GM15510 (cell line): Measurements from ENCODE around the gene PHB1.

Experiments used
- POLR2A ChIP-seq: IDR thresholded peaks from 3 replicates; pipeline ENCODE4 v1.6.1; 2011; ENCODE audit warnings: borderline replicate concordance; ENCODE audit not compliant: insufficient read length; ENCODE audit errors: extremely low read depth

The PHB1 gene

GRCh38 chr17:49414622-49415350, at the start of gene PHB1:
Gene PHB1 (minus strand): TSS chr17:49414882. CDS start chr17:49413264, 1,618 bp downstream.
- peak; percentile 64 for TF ChIP-seq POLR2A

- no peak for TF ChIP-seq POLR2A
Observed at GRCh38 chr17:49464049-49464448, 49.4 kb upstream of the PHB1 start.

DNA sequence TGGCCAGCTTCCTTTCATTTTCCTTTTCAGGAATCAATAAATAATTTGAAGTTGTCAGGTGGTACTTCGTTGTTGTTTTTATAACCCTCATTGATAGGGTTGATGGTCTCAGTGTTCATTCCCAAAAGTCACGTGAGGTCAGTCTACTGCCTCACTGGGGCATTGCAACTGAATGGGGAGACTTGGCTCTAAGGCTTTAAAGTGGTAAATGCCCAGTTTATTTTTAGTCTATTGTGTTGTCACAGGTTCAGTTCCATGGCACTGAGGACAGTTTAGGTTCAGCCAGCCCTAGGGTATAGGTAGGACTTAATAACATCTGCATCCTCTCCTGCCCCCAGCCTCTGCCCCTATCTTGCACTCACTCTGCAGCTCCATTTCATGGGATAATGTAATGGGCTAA, 46.9 kb upstream of the PHB1 start:
- TF ChIP-seq POLR2A: no peak

DNA sequence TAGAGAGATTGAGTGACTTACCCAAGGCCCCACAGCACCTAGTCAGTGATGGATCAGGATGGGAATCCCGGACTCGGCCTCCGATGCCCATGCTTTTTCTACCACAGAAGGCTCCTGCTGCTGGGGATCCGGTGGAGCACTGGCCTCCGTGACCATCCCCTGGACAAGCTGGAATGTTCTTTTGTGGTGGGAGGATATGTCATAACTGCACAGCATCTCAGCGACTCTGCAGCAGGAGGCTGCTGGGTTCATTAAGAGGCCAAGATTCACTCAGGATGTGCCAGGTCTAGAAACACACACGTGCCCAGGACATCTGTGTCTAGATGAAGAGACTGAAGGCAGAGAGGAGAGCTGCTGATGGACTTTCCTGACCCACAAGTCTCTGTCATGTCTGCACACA, 45.7 kb upstream of the PHB1 start:
- no peak for TF ChIP-seq POLR2A

- no peak for TF ChIP-seq POLR2A
Observed at GRCh38 chr17:49459401-49459984, 44.8 kb upstream of the PHB1 start.

DNA sequence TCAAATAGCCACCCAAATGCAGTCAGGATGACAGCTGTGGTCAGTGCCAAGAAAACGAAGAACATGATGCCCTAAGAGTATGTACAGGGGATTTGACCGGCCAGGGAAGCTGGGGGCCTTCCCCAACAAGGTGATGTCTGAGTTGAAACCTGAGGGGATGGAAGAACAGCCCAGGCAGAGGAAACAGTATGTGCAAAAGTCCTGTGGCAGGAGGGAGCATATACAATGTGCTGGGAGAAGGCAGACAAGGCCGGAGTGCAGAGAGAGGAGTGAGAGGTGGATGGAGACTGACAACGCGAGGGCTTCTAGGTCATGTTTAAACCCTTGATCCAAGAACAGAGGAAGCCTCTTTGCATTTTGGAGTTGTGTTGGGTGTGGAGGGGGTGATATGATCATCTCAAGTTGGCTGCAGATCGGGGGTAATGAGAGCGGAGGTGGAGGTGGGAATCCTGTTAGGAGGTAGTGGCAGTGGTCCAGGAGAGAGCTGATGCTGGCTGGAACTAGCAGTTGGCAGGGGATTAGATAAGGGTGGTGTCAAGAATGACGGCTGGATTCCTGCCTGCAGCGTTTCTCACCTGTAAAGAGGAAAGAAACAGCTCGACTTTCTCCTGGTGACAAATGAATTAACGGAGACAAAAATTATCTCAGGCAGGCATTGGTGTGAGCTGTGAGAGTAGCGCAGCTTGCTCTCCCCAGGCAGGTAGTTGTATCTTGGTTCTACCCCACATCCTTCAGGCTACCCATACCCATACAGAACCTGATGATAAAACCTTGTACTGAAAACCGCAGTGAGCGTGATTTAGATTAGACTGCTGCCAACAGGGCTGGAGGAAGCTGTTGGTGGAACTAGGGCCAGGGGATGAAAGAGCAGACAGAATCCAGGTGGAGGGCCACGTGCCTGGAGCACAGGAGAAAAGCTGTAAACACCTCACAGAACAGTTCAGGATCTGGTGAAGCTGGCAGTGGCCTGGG, 43.2 kb upstream of the PHB1 start:
- no peak for TF ChIP-seq POLR2A

DNA sequence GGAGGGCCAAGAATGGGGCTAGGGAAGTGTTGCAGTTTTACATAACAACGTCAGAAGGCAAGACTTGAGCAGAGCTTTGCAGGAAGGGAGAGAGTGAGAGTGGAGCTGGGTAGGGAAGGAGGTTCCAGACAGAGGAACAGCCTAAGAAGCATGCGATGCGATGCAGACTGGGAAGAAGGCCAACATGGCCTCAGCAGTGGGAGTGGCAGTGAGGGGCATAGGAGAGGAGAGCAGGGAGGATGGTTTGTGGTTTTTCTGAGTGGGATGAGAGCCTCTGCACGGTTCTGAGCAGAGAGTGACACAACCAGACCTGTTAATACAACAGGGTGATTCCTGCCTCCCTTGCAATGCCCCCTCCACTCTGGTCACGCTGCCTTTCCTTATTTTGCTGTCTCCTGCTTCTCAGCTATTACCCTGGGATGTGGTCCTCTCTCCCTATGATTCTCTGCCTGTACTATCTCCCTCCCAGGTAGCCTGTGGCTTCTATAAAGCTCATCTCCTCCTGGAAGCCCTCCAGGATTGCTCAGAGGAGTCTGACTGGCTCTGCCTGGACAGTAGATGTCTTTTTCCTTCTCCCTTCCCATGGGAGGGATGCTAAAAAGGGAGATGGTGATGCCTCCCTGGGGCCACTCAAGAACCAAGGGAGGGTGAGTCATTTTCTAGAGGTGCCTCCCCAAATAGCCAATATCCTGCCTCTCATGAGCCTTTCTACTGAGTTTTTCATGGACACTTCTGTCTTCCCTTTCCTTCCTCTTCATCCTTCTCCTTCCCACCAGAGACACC, 41.7 kb upstream of the PHB1 start:
- TF ChIP-seq POLR2A: no peak

- no peak for TF ChIP-seq POLR2A
Observed at GRCh38 chr17:49455272-49455861, 40.7 kb upstream of the PHB1 start.

DNA sequence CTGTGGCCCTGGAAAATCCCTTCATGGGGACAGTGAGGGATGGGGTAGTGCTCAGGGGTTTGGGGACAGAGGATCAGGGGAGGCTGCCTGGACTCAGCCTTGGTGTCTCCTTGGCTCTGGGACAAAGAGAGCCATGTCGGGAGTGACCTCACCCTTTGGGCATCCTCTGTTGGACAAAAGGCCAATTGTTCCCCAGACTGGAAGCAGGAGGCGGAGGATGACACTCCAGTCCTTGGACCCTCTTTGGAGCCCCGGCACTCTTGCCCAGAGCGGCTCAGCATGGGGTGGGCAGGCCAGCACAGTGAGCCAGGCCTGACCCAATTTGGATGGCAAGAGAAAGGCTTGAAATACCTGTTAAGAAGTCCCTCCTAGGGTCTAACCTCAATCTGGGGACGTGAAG, 39.4 kb upstream of the PHB1 start:
- TF ChIP-seq POLR2A: no peak

- no peak for TF ChIP-seq POLR2A
Observed at GRCh38 chr17:49452661-49453060, 38.0 kb upstream of the PHB1 start.

DNA sequence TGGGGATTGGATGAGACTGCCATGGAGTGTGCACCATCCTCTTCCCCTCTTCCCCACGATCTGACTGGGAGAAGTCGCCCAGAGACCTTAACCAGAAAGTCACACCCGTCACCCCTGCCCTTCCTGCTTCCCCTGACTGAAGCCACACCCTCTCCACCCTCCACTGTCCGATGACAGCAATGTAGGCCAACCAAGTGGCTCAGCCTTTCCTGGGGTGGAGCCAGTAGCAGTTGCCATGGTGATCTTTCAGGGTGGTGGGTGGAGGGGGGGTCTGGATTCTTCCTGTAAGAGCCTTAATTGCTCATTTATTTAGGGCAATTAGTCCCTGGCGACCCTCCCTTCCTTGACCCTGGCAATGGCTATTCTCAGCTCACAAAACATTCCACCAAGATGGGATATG, 37.5 kb upstream of the PHB1 start:
- TF ChIP-seq POLR2A: no peak

DNA sequence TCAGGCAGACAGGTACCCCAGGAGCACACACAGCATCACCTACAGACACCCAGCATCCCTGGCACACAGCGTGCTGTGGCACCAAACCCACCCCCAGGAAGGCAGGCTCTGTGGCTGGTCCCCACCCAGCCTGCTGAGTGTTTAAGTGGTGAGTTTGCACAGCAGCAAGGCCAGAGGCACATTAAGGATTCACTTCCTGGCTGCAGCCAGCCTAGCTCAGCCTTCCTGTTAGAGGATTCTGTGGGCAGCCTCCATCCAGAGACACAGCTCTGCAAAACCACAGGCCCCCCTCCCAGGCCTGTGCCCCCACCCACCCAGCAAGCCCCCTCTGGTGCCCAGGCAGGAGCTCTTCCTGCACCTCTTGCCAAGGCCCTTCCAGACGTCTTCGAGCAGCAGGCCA, 36.1 kb upstream of the PHB1 start:
- TF ChIP-seq POLR2A: no peak

DNA sequence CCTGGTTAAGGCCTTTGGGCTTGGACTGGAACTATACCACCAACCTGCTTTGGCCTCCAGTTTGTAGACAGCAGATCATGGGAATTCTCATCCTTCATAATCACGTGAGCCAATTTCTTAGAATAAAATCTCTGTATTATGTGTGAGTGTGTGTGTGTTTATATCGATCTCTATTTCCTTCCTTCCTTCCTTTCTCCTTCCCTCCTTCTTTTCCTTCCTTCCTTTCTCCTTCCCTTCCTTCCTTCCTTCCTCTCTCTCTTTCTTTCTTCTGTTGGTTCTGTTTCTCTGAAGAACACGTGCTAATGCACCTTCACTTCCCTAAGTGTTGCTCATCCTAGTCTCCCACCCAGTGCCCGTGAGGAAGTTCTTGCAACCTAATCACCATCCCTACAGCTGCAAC, 35.5 kb upstream of the PHB1 start:
- no peak for TF ChIP-seq POLR2A

GRCh38 chr17:49447628-49448302, 33.1 kb upstream of the PHB1 start:
- TF ChIP-seq POLR2A: no peak

DNA sequence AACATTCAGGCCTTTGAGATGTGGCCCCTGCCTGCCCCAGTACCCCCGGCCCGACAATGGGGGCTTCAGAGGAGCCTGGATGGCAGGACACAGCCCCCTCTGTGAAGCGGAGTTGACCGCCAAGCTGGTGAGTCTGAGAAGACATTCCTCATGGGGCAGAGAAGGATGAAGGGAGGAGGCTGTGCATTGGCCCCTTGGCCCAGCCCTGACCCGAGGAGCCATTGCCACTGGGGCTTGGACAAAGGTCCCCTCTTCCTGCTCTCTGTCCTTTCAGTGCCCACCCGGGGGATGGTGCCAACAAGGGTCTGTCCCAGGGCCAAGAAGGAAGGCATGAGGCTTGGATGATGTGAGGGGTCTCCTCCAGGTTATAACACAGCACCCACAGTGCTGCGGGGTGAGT, 30.9 kb upstream of the PHB1 start:
- TF ChIP-seq POLR2A: no peak

GRCh38 chr17:49444384-49444783, 29.7 kb upstream of the PHB1 start:
- no peak for TF ChIP-seq POLR2A
